HEK293 (cell line): ENCODE results near the gene KRT9.

Experiments used
- CTCF ChIA-PET: fragments of 350-600 bp; formaldehyde crosslinking; extraction: SDS; loops from one replicate; lab custom pipeline; 2021; ENCODE audit warnings: antibody characterized with exemption; lab: Yijun Ruan, JAX
- POLR2A ChIA-PET: fragments of 300-600 bp; formaldehyde crosslinking; extraction: SDS; loops from one replicate; lab custom pipeline; 2020; ENCODE audit warnings: antibody characterized with exemption, inconsistent platforms; lab: Yijun Ruan, JAX
- H3K27ac ChIP-seq: fragments of 200-500 bp; sonication (Bioruptor generic); 2 replicates; pipeline ENCODE4 v1.5.1; 2014; ENCODE audit warnings: low read depth, low read length, control low read depth, inconsistent platforms; ENCODE audit errors: extremely low read depth
- H3K36me3 ChIP-seq, 2 experiments: fragments of 200-500 bp in 1 of 2; sonication (Bioruptor generic) in 1 of 2; 1 replicate in 1 of 2; 2 replicates in 1 of 2; pipeline ENCODE4 v1.5.1; 2014 to 2017; ENCODE audit warnings: inconsistent platforms in 2 of 2, low read length in 2 of 2; ENCODE audit not compliant: control insufficient read depth in 2 of 2, insufficient read depth in 1 of 2
- H3K4me1 ChIP-seq: fragments of 200-500 bp; sonication (Bioruptor generic); 2 replicates; pipeline ENCODE4 v1.5.1; 2014; ENCODE audit warnings: mild to moderate bottlenecking, low read length, inconsistent platforms; ENCODE audit not compliant: control insufficient read depth, insufficient read depth
- H3K4me3 ChIP-seq: 2 replicates; pipeline ENCODE4 v1.5.1; 2011; ENCODE audit warnings: low read depth, mild to moderate bottlenecking, control low read depth, low read length, moderate library complexity
- H3K9me3 ChIP-seq: fragments of 200-500 bp; sonication (Bioruptor generic); 2 replicates; pipeline ENCODE4 v1.5.1; 2014; ENCODE audit warnings: low read depth, low read length, inconsistent platforms; ENCODE audit not compliant: control insufficient read depth, insufficient read depth
- IKZF3 ChIP-seq: fragments of 450-650 bp; IDR thresholded peaks from 2 replicates; pipeline ENCODE4 v1.5.0; 2018; ENCODE audit warnings: missing biosample characterization, mild to moderate bottlenecking, missing genetic modification characterization, moderate library complexity
- MYNN ChIP-seq: fragments of 450-650 bp; formaldehyde crosslinking; IDR thresholded peaks from 2 replicates; pipeline ENCODE4 v1.5.1; 2016; ENCODE audit warnings: missing biosample characterization, missing genetic modification characterization, borderline replicate concordance
- PRDM10 ChIP-seq: fragments of 450-650 bp; formaldehyde crosslinking; IDR thresholded peaks from 2 replicates; pipeline ENCODE4 v1.5.1; 2016; ENCODE audit warnings: missing biosample characterization, missing genetic modification characterization
- SCRT1 ChIP-seq: fragments of 450-650 bp; formaldehyde crosslinking; IDR thresholded peaks from 2 replicates; pipeline ENCODE4 v1.5.1; 2016; ENCODE audit warnings: missing biosample characterization, missing genetic modification characterization, borderline replicate concordance
- TRIM28 ChIP-seq: IDR thresholded peaks from 2 replicates; pipeline ENCODE4 v1.6.1; 2011; ENCODE audit warnings: low read length, control low read depth, borderline replicate concordance
- ZFP37 ChIP-seq: fragments of 450-650 bp; formaldehyde crosslinking; IDR thresholded peaks from 2 replicates; pipeline ENCODE4 v1.5.1; 2016; ENCODE audit warnings: missing biosample characterization, missing genetic modification characterization
- ZNF133 ChIP-seq: fragments of 450-650 bp; formaldehyde crosslinking; IDR thresholded peaks from 2 replicates; pipeline ENCODE4 v1.5.1; 2016; ENCODE audit warnings: missing biosample characterization, missing genetic modification characterization
- ZNF140 ChIP-seq: fragments of 450-650 bp; formaldehyde crosslinking; IDR thresholded peaks from 2 replicates; pipeline ENCODE4 v1.5.1; 2016; ENCODE audit warnings: missing biosample characterization, missing genetic modification characterization
- ZNF24 ChIP-seq: fragments of 450-650 bp; formaldehyde crosslinking; IDR thresholded peaks from 2 replicates; pipeline ENCODE4 v1.5.1; 2016; ENCODE audit warnings: missing biosample characterization, missing genetic modification characterization
- ZNF391 ChIP-seq: fragments of 450-650 bp; formaldehyde crosslinking; IDR thresholded peaks from 2 replicates; pipeline ENCODE4 v1.5.1; 2016; ENCODE audit warnings: low read depth, missing biosample characterization, missing genetic modification characterization, borderline replicate concordance
- ZNF404 ChIP-seq: fragments of 450-650 bp; formaldehyde crosslinking; IDR thresholded peaks from 2 replicates; pipeline ENCODE4 v1.5.1; 2017; ENCODE audit warnings: missing biosample characterization, missing genetic modification characterization
- ZNF426 ChIP-seq: fragments of 450-650 bp; formaldehyde crosslinking; IDR thresholded peaks from 2 replicates; pipeline ENCODE4 v1.5.1; 2017; ENCODE audit warnings: missing biosample characterization, missing genetic modification characterization, mild to moderate bottlenecking, inconsistent platforms, moderate library complexity
- ZNF571 ChIP-seq: fragments of 450-650 bp; formaldehyde crosslinking; IDR thresholded peaks from 2 replicates; pipeline ENCODE4 v1.5.0; 2017; ENCODE audit warnings: missing biosample characterization, missing genetic modification characterization
- ZNF626 ChIP-seq: fragments of 450-650 bp; sonication (Bioruptor Pico); formaldehyde crosslinking; IDR thresholded peaks from 2 replicates; pipeline ENCODE4 v1.5.1; 2018; ENCODE audit warnings: missing biosample characterization, missing genetic modification characterization, inconsistent platforms
- TF ChIP-seq, protein P1 (sequence below): fragments of 450-650 bp; formaldehyde crosslinking; IDR thresholded peaks from 2 replicates; pipeline ENCODE4 v1.5.1; 2016; ENCODE audit warnings: missing biosample characterization, missing genetic modification characterization
- TF ChIP-seq, protein P2 (sequence below): fragments of 450-650 bp; formaldehyde crosslinking; IDR thresholded peaks from 2 replicates; pipeline ENCODE4 v1.5.1; 2017; ENCODE audit warnings: missing biosample characterization, missing genetic modification characterization
- TF ChIP-seq, protein P3 (sequence below): fragments of 450-650 bp; formaldehyde crosslinking; IDR thresholded peaks from 2 replicates; pipeline ENCODE4 v1.5.1; 2017; ENCODE audit warnings: missing biosample characterization, missing genetic modification characterization
- TF ChIP-seq, protein P4 (sequence below): fragments of 450-650 bp; formaldehyde crosslinking; IDR thresholded peaks from 2 replicates; pipeline ENCODE4 v1.5.1; 2016; ENCODE audit warnings: missing biosample characterization, missing genetic modification characterization, low read depth

The KRT9 gene

GRCh38 chr17:41555105-41555887 is 16.6 kb downstream of the KRT9 start:
- Histone ChIP-seq H3K9me3 (no peaks in the 10 kb centered on the region), H3K4me1 (no peaks in the 10 kb centered on the region), H3K4me3 (no peak overlapping the region), H3K36me3 (no peaks in the 10 kb centered on the region), H3K27ac (no peak overlapping the region)
- TF ChIP-seq ZNF571 (tag by site-specific recombination) (no peak), TRIM28 (peak; percentile 59; the same call in 1 of the 2 replicates), ZNF626 (tag by site-specific recombination) (no peak), ZNF140 (no peak)
- TF ChIP-seq, protein P1, sequence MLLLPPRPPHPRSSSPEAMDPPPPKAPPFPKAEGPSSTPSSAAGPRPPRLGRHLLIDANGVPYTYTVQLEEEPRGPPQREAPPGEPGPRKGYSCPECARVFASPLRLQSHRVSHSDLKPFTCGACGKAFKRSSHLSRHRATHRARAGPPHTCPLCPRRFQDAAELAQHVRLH (tag by site-specific recombination): no peak
- POLR2A ChIA-PET: no interaction called here
- CTCF ChIA-PET: interaction anchor here (14.9 to 16.6 kb wide), 2 partner anchors 96 to 110 kb away, joined by 416 to 546 read pairs; no protein-coding TSS in a partner anchor

- TF ChIP-seq ZNF24 (tag by site-specific recombination): 0 out of 2 replicates have a peak, but pooled peaks have one; percentile 55
- TF ChIP-seq, protein P2, sequence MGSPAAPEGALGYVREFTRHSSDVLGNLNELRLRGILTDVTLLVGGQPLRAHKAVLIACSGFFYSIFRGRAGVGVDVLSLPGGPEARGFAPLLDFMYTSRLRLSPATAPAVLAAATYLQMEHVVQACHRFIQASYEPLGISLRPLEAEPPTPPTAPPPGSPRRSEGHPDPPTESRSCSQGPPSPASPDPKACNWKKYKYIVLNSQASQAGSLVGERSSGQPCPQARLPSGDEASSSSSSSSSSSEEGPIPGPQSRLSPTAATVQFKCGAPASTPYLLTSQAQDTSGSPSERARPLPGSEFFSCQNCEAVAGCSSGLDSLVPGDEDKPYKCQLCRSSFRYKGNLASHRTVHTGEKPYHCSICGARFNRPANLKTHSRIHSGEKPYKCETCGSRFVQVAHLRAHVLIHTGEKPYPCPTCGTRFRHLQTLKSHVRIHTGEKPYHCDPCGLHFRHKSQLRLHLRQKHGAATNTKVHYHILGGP (tag by site-specific recombination): no peak
- H3K9me3 ChIP-seq: no peaks in the 10 kb centered on the region
- H3K4me1 ChIP-seq: no peaks in the 10 kb centered on the region
- ChIA-PET POLR2A (no interaction called here), CTCF (interaction anchor here (0.7 to 16.6 kb wide), 4 partner anchors 11 to 648 kb away, joined by 3 to 546 read pairs (median 210); no protein-coding TSS in a partner anchor)
- no peak overlapping the region for H3K27ac ChIP-seq
- H3K4me3 ChIP-seq: no peak overlapping the region
- H3K36me3 ChIP-seq: no peaks in the 10 kb centered on the region
Measured at GRCh38 chr17:41553987-41554680, 17.7 kb downstream of the KRT9 start.

DNA sequence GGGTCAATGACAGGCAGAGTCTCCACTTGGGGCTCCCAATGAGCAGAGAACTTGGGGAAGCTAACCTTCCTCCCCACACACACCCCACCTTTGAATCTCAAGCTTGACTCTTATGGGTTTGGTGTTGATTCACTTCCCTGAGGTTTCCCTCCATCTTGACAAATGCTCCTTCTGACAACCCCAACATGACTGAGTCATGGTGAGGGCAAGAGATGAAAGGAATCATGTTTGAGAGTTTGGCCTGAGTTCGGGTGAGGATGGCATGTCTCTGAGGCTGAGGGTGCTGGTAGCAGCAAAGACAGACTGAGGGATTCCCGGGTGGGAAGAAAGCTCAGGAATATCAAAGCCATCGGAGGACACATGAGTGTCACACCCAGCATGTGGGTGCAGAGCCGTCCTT is 18.7 kb downstream of the KRT9 start:
- CTCF ChIA-PET: interaction anchor here (0.7 to 16.6 kb wide), 6 partner anchors 10 to 749 kb away, joined by 3 to 546 read pairs (median 4); no protein-coding TSS in a partner anchor
- POLR2A ChIA-PET: no interaction called here

More for the DNA sequence above, 18.7 kb downstream of the KRT9 start:
- Histone ChIP-seq H3K4me3 (no peak overlapping the region), H3K27ac (no peak overlapping the region), H3K4me1 (no peaks in the 10 kb centered on the region), H3K9me3 (no peaks in the 10 kb centered on the region), H3K36me3 (no peaks in the 10 kb centered on the region)
- no peak for TF ChIP-seq PRDM10
- TF ChIP-seq ZNF426 (tag by site-specific recombination): no peak
- TF ChIP-seq, protein P3, sequence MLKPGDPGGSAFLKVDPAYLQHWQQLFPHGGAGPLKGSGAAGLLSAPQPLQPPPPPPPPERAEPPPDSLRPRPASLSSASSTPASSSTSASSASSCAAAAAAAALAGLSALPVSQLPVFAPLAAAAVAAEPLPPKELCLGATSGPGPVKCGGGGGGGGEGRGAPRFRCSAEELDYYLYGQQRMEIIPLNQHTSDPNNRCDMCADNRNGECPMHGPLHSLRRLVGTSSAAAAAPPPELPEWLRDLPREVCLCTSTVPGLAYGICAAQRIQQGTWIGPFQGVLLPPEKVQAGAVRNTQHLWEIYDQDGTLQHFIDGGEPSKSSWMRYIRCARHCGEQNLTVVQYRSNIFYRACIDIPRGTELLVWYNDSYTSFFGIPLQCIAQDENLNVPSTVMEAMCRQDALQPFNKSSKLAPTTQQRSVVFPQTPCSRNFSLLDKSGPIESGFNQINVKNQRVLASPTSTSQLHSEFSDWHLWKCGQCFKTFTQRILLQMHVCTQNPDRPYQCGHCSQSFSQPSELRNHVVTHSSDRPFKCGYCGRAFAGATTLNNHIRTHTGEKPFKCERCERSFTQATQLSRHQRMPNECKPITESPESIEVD (tag by site-specific recombination): no peak
- TF ChIP-seq, protein P4, sequence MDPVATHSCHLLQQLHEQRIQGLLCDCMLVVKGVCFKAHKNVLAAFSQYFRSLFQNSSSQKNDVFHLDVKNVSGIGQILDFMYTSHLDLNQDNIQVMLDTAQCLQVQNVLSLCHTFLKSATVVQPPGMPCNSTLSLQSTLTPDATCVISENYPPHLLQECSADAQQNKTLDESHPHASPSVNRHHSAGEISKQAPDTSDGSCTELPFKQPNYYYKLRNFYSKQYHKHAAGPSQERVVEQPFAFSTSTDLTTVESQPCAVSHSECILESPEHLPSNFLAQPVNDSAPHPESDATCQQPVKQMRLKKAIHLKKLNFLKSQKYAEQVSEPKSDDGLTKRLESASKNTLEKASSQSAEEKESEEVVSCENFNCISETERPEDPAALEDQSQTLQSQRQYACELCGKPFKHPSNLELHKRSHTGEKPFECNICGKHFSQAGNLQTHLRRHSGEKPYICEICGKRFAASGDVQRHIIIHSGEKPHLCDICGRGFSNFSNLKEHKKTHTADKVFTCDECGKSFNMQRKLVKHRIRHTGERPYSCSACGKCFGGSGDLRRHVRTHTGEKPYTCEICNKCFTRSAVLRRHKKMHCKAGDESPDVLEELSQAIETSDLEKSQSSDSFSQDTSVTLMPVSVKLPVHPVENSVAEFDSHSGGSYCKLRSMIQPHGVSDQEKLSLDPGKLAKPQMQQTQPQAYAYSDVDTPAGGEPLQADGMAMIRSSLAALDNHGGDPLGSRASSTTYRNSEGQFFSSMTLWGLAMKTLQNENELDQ (tag by site-specific recombination): no peak
- TF ChIP-seq ZNF391 (tag by site-specific recombination): no peak
- TF ChIP-seq SCRT1 (tag by site-specific recombination): no peak
- no peak for TF ChIP-seq IKZF3 (tag by site-specific recombination)
- TF ChIP-seq ZNF404 (tag by site-specific recombination): no peak
- TF ChIP-seq ZFP37 (tag by site-specific recombination): no peak
- TF ChIP-seq ZNF133 (tag by site-specific recombination): no peak
- TF ChIP-seq MYNN (tag by site-specific recombination): no peak
